Mesenteric fat pad (tissue), 1 donor: ENCODE data around the gene MYEF2. TPM values are rescaled to one million over a fixed set of nuclear protein-coding genes. Genes with fewer than 3 reads are reported as not detected.

ENCODE experiments used
- DNase-seq: peaks from one replicate; pipeline ENCODE4 v3.0.0-alpha.2; 2020; ENCODE audit warnings: low spot score
- total RNA-seq: library from RNA; stranded (reverse); fragmentation: NEBNext Ultra II Directional; extraction: Animal tissue kit (Norgen Biotek cat#: 25700); gene quantifications from one replicate; pipeline ENCODE4 v1.2.1, GENCODE V29; 2021
- donor health status: DM: yes; HTN: yes; CAD: no.

Gene MYEF2
- total RNA-seq, 1 donor from 2014 or later: 11.0 TPM

DNA sequence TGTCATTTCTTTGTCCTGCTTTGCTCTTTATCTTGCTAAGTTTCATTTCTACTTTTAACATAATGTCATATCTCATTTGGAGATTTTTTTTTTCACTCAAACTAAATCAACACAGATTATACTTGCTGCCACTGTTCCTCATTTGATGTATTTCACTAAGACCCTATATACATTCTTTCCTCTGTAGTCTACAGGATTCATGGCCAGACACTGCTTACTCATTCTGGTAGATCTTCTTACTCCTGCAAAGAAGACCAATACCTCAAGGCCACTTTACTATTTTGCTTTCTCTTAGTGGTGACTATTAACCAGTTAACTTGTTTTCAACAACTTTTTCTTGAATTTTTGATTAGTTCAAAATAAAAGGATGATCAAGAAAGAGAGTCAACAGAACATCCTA lies 30.7 kb downstream of the MYEF2 start:
- DNase-seq: no peak

DNA sequence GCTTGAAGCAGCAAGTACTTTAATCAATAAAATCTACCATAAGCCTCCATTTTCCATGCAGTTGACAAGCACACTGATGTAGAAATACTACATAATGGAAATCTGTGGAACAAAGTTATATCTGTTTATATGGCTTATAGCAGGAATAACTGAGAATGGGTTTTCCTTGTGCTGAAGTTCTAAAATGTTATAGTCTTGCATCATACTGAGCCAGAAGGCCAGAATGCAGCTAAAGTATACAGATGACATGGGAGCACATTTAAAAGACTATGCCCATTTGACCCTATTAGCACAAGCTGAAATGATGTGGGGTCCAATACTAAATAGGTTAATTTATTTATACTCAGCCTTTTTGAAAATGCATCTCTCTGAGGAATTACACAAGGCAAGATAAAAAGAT lies 32.2 kb downstream of the MYEF2 start:
- no peak for DNase-seq

DNA sequence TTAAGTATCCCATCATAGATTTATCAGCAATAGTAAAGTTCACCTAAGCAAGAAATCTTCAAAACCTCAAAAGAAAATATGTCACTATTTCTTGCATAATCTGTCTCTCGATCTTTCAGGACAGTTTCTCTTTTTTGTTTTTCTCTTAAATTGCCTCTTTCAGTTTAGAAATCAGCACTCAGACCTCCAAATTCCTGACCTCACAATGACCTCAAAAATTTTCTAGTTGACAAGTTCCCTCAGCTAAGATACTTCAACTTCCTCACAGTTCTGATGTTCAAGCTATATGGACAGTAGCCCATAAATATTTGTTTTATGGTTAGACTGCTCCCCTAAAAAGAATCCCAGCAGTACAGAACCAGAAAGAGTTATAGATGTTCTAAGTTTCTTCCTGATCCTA lies 33.2 kb downstream of the MYEF2 start:
- DNase-seq: no peak

GRCh38 chr15:48143856-48144255 lies 34.2 kb downstream of the MYEF2 start:
- DNase-seq: no peak

DNA sequence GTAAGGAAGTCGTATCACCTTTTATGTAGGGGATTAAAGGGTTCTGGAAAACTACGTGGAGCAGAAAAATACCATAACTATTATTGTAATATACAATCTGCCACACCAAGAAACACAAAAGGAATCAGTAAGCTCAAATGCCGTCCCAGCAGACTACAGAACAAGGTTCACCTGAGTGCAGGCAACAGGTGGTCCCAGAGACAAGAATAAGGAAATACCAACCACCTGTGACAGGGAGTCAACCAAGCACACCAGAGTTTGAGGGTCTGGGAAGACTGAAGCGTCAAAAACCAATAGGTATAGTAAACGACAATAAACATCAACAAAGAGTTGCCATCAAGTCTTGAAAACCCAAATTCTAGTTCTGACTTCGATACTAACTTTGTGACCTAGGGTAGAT lies 45.2 kb downstream of the MYEF2 start:
- no peak for DNase-seq

- DNase-seq: no peak
Measured at GRCh38 chr15:48131324-48131723, 46.8 kb downstream of the MYEF2 start.

DNA sequence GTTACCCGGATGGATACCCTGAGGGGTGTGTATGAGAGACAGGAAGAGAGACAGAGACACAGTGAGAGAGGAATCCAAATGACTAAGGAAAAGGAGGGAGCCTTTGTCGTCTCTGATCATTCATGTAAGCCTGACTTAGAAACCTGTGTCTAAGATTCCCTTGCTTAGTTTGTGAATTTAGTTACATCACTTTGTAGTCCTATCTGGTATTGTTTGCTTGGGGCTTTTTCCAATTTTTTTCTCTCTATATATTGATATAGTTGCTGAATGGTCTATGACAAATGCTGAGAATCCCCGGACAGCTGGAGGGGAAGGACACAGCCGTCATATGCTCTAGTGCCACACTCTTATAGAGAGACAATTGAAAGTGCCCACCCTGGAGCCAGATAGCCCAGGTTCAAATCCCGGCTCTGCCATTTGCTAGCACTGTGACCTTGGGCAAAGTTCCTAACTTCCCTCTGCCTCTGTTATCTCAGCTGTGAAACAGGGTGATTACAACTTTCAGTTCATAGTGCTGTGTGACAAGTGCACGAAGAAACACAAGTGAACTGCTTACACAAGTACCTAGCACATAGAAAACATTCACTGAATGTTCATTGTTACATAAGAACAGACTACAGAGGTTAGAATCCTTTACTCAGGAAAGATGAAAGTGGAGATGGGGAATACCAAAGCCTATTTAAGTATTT lies 51.3 kb downstream of the MYEF2 start:
- DNase-seq: no peak

DNA sequence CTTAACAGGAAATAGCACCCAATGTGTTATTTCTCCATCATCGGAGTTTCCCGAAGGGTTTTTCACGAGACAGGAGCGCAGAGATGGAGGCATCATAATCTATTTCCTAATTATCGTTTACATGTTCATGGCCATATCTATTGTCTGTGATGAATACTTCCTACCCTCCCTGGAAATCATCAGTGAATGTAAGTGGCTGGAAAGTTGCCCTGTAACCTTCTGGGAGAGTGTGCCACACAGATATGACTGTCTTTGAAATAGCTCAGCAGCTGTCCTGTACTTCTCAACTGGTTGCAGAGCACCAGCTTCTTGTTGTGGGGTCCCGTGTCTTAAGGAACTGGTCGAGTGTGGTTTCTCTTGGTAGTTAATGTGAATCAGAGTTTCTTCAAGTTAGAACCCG lies 56.2 kb downstream of the MYEF2 start:
- no peak for DNase-seq

- DNase-seq: no peak
Measured at GRCh38 chr15:48120745-48121144, 57.4 kb downstream of the MYEF2 start, which contains the start of gene SLC24A5. TSS of gene SLC24A5 (plus strand) at chr15:48120990. CDS start at chr15:48121045, 55 bp downstream.

DNA sequence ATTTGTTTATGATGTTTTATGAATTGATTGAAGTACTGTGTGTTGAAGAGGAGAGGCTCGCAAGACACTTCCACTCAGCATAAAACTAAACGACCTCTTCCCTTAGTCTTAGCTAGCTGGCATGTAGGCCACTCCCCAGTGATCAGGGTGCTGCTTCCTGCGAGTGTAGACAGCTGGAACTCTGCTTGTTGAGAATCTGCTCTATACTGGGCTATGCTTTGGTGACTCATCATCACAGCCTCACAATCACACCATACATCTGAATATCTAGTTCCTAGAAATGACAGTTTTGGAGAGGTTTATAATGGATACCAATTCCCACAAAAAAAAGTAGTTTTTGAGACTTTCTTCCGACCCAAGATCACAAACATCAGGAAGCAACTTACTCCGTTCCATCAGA lies 58.8 kb downstream of the MYEF2 start:
- DNase-seq: no peak

- no peak for DNase-seq
Measured at GRCh38 chr15:48112242-48112641, 65.9 kb downstream of the MYEF2 start.

GRCh38 chr15:48109856-48110531 lies 68.1 kb downstream of the MYEF2 start:
- DNase-seq: no peak

GRCh38 chr15:48109212-48109611 lies 68.9 kb downstream of the MYEF2 start:
- DNase-seq: no peak

DNA sequence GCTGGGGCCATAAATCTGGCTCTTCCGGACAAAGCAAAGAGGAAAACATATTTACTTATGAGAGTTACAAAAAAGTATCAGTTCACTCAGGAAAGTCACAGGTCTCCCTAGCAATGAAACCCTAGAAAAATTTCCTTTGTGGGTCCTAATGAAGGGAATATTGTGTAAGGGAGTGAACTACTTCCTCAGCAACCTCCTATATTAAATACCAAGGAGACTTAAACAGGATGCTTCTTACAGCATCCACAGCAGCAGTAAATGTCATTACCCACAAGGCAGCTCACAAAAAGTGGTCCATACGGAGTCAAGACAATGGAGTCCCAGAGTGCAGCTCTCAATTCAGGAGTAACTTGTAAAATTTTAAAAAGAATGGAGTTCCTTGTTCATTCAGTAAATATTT lies 72.2 kb downstream of the MYEF2 start:
- DNase-seq: no peak

GRCh38 chr15:48103647-48104046 lies 74.4 kb downstream of the MYEF2 start:
- DNase-seq: no peak

GRCh38 chr15:48102167-48102566 lies 75.9 kb downstream of the MYEF2 start:
- no peak for DNase-seq

DNA sequence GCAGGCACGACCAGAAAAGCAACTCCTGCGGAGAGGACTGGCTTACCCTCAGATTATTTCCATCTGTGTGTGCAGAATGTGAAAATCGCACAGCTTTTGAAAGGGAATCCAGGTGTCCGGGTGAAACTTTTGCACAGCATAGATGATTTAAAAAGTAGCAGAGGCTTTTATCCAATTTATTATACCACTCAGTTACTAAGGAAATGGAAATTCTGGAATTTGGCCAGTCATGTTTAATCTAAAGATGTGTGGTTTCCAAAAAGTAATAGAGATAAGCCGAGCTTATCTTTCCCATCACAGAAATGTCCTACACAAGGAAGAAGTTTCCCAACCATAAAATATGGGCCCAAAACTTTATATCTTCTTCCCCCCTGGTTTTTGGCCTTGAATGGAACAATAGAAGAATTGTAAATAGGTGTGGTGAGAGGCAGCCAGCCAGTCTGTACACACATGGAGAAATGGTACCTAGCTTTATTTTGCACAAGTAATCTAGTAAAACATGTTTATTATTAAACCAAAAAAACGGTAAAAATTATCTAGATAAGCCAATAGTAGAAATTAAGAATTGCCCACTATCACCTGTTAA lies 76.6 kb downstream of the MYEF2 start:
- DNase-seq: no peak

DNA sequence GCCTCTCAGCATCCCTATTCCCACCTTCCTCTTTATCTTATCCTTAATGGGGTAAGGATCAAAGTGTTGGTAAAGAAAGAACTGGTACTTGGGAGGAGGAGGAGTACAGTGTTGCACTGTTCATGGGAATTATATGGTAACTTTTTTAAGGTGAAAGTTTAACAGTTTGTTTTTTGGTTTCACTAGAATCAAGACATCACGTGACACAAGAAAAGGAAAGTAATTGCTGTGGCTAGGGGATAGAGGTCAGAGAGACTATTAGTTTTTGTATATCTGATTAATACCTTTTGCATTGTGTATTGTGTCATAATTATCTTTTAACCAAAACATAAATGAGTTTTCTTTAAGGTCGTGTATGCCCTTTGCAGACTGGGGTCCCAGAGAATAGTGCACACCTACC lies 80.8 kb downstream of the MYEF2 start:
- no peak for DNase-seq

DNA sequence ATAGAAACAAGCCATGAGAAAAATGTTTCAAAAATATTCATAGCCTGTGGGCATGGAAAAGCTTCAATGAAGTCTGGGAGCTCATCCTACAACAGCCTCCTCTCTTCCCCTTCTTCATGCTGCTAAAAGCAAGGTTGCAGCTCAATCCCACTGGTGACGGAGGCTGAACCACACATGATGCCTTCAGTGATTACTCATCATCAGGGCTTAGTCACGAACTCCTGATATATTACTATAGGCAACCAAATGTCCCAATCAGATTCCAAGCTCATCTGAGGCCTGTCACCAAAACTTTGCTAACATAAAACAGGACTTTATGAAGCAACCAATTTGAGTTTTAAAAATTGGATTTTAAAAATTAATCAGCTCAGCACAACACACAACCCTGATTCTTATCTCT lies 81.3 kb downstream of the MYEF2 start:
- no peak for DNase-seq

GRCh38 chr15:48096355-48096786 lies 81.7 kb downstream of the MYEF2 start:
- DNase-seq: no peak

- no peak for DNase-seq
Measured at GRCh38 chr15:48091522-48091921, 86.6 kb downstream of the MYEF2 start.

DNA sequence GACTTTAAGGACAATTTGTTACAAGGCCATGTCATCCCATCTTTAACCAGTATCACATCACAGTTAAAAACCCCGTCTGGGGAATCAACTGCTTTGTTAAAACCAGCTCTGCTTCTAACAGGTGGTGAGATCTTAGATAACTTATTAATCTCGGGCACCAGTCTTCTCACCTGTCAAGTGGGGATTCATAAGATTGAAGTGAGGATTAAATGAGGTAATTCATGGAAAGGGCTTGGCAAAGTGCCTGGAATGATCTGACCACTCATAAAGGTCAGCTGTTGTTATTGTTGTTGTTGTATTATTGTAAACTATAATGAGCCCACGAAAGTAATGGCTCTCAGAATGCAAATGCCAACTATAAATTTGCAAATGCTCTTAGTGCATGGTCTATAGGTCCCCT lies 87.4 kb downstream of the MYEF2 start:
- DNase-seq: no peak

DNA sequence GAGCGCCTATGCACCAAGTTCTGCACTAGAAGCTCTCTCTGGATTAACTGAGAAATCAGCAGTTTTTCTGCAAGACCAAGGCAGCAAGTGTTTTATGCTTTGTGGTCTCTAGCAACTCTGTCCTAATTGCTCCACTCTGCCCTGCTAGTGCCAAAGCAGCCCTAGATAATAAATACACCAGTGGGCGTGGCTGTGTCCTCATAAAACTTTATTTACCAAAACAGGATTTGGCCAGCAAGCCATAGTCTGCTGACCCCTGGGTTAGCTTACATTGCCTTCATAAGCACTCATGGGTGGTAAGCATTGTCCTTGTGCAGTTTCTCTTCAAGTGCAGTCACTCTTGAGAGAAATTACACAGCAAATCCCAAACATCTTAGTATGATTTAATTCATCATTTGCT lies 88.0 kb downstream of the MYEF2 start:
- DNase-seq: no peak
